Aorta (tissue), 5 donors: ENCODE results near the gene KIAA1217. TPM values are rescaled to one million over a fixed set of nuclear protein-coding genes. Genes with fewer than 3 reads are reported as not detected.
"Not testable (repeated sequence)": the region's sequence is repeated elsewhere in the genome, so short reads cannot be mapped to it uniquely, and the experiment has no call there.

Experiments used
- ATAC-seq: fragments of 200-7000 bp; cut with Tn5 transposase; one replicate; pipeline ENCODE4 v1.9.1; 2022; ENCODE audit warnings: moderate library complexity; ENCODE audit not compliant: low FRiP score
- DNase-seq, 2 donors: peaks; one replicate each; pipeline ENCODE4 v3.0.0-alpha.2; 2020
- H3K27ac ChIP-seq, 2 donors: one replicate each; pipeline ENCODE4 v1.5.1; 2013; ENCODE audit warnings: low read length in 2 of 2, mild to moderate bottlenecking in 2 of 2, moderate library complexity in 2 of 2, control low read depth in 1 of 2, inconsistent platforms in 1 of 2, low read depth in 1 of 2
- H3K27me3 ChIP-seq, 2 donors: one replicate each; pipeline ENCODE4 v1.6.1; 2013; ENCODE audit warnings: control low read depth in 1 of 2, low read length in 1 of 2, mild to moderate bottlenecking in 1 of 2, moderate library complexity in 1 of 2; ENCODE audit not compliant: insufficient read depth in 2 of 2, control insufficient read depth in 1 of 2
- H3K36me3 ChIP-seq, 2 donors: one replicate each; pipeline ENCODE4 v1.6.1; 2013; ENCODE audit warnings: control low read depth in 1 of 2, low read length in 1 of 2, mild to moderate bottlenecking in 1 of 2; ENCODE audit not compliant: insufficient read depth in 2 of 2, control insufficient read depth in 1 of 2
- H3K4me1 ChIP-seq, 2 donors: one replicate each; pipeline ENCODE4 v1.6.1; 2013; ENCODE audit warnings: low read length in 2 of 2, control low read depth in 1 of 2, mild to moderate bottlenecking in 1 of 2, moderate library complexity in 1 of 2; ENCODE audit not compliant: insufficient read depth in 2 of 2, control insufficient read depth in 1 of 2
- H3K4me3 ChIP-seq, 2 donors: one replicate each; pipeline ENCODE4 v1.5.1; 2013; ENCODE audit warnings: low read length in 2 of 2, control low read depth in 1 of 2, mild to moderate bottlenecking in 1 of 2
- H3K9me3 ChIP-seq: one replicate; pipeline ENCODE4 v1.6.1; 2013; ENCODE audit warnings: mild to moderate bottlenecking, low read length; ENCODE audit not compliant: control insufficient read depth
- WGBS, 2 donors: extraction: QIAGEN DNeasy Blood & Tissue Kit; methylation state at CpG; one replicate each; pipeline ENCODE4 v1.1.7; 2013; 5-methylcytosine and 5-hydroxymethylcytosine counted together
- intact Hi-C, 2 donors: fragments of 100-400 bp; cut with DNase I; formaldehyde crosslinking; loops; one replicate each; pipeline versions ENCODE4 v1.14.2 to v1.15.0; 2022
- polyA plus RNA-seq, 2 donors: library from polyadenylated mRNA; stranded (reverse); fragments of 200-250 nt; gene quantifications; one replicate each; pipeline ENCODE4 v1.2.3, GENCODE V29; 2013
- total RNA-seq, 2 donors: library from RNA; stranded (reverse); fragmentation: NEBNext Ultra II Directional; extraction: Animal tissue kit (Norgen Biotek cat#: 25700); gene quantifications; one replicate each; pipeline ENCODE4 v1.2.1, GENCODE V29; 2021
- donor health status: healthy with polysubstance abuse.
- donor health status: Bipolar disorder and iron deficiency.
- donor health status: DM: no; HTN: no; CAD: no.
- donor health status: DM: no; HTN: no; CAD: no.
- donor health status: DM: yes; HTN: yes; CAD: no.

KIAA1217 gene
- total and polyA plus RNA-seq, 4 donors: 2.5 to 18.3 (median 11.1) TPM

GRCh38 chr10:24315211-24315610 lies 106.3 kb downstream of the KIAA1217 start:
- Histone ChIP-seq H3K27ac (no peak overlapping the region), H3K4me3 (no peak overlapping the region), H3K9me3 (no peaks in the 10 kb centered on the region), H3K4me1 (no peaks in the 10 kb centered on the region), H3K36me3 (no peaks in the 10 kb centered on the region), H3K27me3 (no peaks in the 10 kb centered on the region)
- intact Hi-C loops: no loop called here
- no peak for DNase-seq
- no peak for ATAC-seq
- 87 to 88% methylated on average over 7 of the region's 7 CpGs for WGBS, 2 donors

DNA sequence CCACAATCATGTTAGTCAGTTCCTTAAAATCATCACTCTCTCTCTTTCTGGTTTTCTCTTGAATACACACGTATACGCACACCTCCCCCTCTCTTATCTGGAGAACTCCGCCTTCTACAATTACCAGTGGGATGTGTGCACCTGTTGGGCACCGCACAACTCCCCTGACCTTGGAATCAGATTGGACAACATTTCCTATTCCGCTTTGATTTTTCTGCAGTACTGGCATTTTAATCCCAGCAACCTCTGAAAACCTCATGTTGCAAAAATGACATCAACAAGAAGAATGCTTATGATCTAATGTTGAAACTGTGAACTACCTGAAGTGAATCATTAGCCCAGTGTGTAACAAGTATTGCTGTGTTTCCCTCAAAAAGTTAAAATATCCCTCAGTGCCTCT lies 109.6 kb downstream of the KIAA1217 start:
- no peaks in the 10 kb centered on the region for H3K4me1 ChIP-seq
- H3K9me3 ChIP-seq: no peaks in the 10 kb centered on the region
- ATAC-seq (no peak), DNase-seq (no peak)
- WGBS, 2 donors: 95 to 98% methylated on average over 5 of the region's 5 CpGs
- no peaks in the 10 kb centered on the region for H3K36me3 ChIP-seq
- intact Hi-C loops: no loop called here
- H3K4me3 ChIP-seq: no peak overlapping the region
- no peak overlapping the region for H3K27ac ChIP-seq
- H3K27me3 ChIP-seq: no peaks in the 10 kb centered on the region

DNA sequence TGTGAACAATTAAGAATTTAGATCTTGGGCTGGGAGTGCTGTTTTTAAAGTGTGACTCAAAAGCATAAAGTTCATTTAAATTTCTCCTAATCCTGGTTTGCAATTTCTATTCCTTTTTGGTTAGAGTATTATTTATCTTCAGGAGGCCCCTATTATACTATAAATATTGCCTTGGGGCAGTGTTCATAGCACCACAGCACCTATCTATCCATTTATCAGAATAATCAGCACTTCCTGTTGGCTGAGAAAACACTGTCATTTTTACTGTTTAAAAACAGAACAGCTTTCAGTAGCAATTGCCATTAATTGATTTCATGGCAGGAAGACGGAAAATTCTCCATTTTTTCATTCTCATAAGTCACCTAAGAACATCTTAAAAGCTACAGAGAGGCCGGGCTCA lies 111.4 kb downstream of the KIAA1217 start:
- H3K4me3 ChIP-seq: no peak overlapping the region
- 86 to 89% methylated on average over 2 of the region's 2 CpGs for WGBS, 2 donors
- no peaks in the 10 kb centered on the region for H3K27me3 ChIP-seq
- no peaks in the 10 kb centered on the region for H3K9me3 ChIP-seq
- no peaks in the 10 kb centered on the region for H3K36me3 ChIP-seq
- ATAC-seq (no peak), DNase-seq (no peak)
- H3K4me1 ChIP-seq: no peaks in the 10 kb centered on the region
- no peak overlapping the region for H3K27ac ChIP-seq
- intact Hi-C loops: no loop called here

- no peak overlapping the region for H3K4me3 ChIP-seq
- H3K27ac ChIP-seq: no peak overlapping the region
- 43 to 49% methylated on average over 3 of the region's 3 CpGs for WGBS, 2 donors
- ATAC-seq (no peak), DNase-seq (no peak)
- no peaks in the 10 kb centered on the region for H3K4me1 ChIP-seq
- no peaks in the 10 kb centered on the region for H3K27me3 ChIP-seq
- intact Hi-C loops: no loop called here
- no peaks in the 10 kb centered on the region for H3K36me3 ChIP-seq
- no peaks in the 10 kb centered on the region for H3K9me3 ChIP-seq
Measured at GRCh38 chr10:24324651-24325050, 115.7 kb downstream of the KIAA1217 start.

- no peak for ATAC-seq
Measured at GRCh38 chr10:24331457-24331856, 122.5 kb downstream of the KIAA1217 start.

DNA sequence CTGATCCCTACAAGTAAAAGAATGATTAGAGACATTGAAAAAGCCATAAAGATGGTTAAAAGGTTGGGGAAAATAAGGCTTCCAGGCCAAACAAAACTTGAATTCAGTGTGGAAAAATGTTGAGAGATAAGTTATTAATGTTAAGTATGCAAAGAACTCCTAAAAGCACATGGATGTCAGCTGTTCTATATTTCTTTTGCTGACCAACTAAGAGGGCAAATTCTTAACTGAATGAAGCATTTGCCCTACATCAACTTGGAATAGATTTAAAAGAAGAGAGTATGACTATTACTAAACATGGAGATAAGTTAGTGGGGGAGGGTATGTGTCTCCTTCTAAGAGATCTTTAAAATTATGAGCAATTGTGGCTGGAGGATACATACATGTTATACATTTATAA lies 124.8 kb downstream of the KIAA1217 start:
- peaks cover 3 to 9% of the 10 kb centered on the region in 2 donors for H3K4me1 ChIP-seq
- no peak for DNase-seq
- H3K9me3 ChIP-seq: no peaks in the 10 kb centered on the region
- intact Hi-C loops: no loop called here
- H3K27me3 ChIP-seq: no peaks in the 10 kb centered on the region
- peak overlapping the region in 1 of 2 donors; percentile 25 for H3K27ac ChIP-seq
- no peak overlapping the region for H3K4me3 ChIP-seq
- H3K36me3 ChIP-seq: no peaks in the 10 kb centered on the region
- no peak for ATAC-seq

More at GRCh38 chr10:24331457-24331856, 122.5 kb downstream of the KIAA1217 start:
- H3K4me3 ChIP-seq: no peak overlapping the region
- no peak overlapping the region for H3K27ac ChIP-seq
- no peak for DNase-seq
- H3K9me3 ChIP-seq: no peaks in the 10 kb centered on the region
- 62 to 63% methylated on average over 5 of the region's 5 CpGs for WGBS, 2 donors
- H3K27me3 ChIP-seq: no peaks in the 10 kb centered on the region
- H3K4me1 ChIP-seq: peaks cover 3 to 5% of the 10 kb centered on the region in 2 donors
- intact Hi-C loops: no loop called here
- no peaks in the 10 kb centered on the region for H3K36me3 ChIP-seq

GRCh38 chr10:24334279-24334939 lies 125.5 kb downstream of the KIAA1217 start:
- Histone ChIP-seq H3K9me3 (no peaks in the 10 kb centered on the region), H3K27ac (peak overlapping the region in 1 of 2 donors; percentile 68), H3K4me3 (no peak overlapping the region), H3K4me1 (peaks cover 3 to 9% of the 10 kb centered on the region in 2 donors), H3K36me3 (no peaks in the 10 kb centered on the region), H3K27me3 (no peaks in the 10 kb centered on the region)
- no peak for ATAC-seq
- no peak for DNase-seq
- 7 to 23% methylated on average over 1 of the region's 1 CpG for WGBS, 2 donors
- intact Hi-C loops: no loop called here

DNA sequence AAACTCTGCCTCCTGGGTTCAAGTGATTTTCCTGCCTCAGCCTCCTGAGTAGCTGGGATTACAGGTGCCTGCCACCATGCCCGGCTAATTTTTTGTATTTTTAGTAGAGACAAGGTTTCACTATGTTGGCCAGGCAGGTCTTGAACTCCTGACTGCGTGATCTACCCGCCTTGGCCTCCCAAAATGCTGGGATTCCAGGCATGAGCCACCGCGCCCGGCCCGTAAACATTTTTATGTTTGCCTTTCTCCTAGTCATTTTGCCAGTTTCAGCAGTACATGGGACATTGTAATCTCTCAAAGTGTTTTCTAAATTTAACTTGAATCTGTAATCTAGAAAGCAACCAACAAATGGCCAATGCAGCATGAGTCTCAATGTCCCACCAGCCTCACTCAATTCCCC lies 128.8 kb downstream of the KIAA1217 start:
- ATAC-seq, intact Hi-C loops: not testable (repeated sequence)
- 32 to 36% methylated on average over 7 of the region's 7 CpGs for WGBS, 2 donors

GRCh38 chr10:24339387-24339786 lies 130.4 kb downstream of the KIAA1217 start:
- DNase-seq: no peak
- ATAC-seq: no peak
- Histone ChIP-seq H3K4me3 (no peak overlapping the region), H3K27me3 (no peaks in the 10 kb centered on the region), H3K36me3 (no peaks in the 10 kb centered on the region), H3K27ac (no peak overlapping the region), H3K9me3 (no peaks in the 10 kb centered on the region), H3K4me1 (peaks cover 0 to 4% of the 10 kb centered on the region in 2 donors)
- 96 to 100% methylated on average over 1 of the region's 1 CpG for WGBS, 2 donors
- intact Hi-C loops: no loop called here

More for the DNA sequence above, 128.8 kb downstream of the KIAA1217 start:
- DNase-seq, H3K36me3 ChIP-seq, H3K27me3 ChIP-seq, H3K9me3 ChIP-seq, H3K4me3 ChIP-seq, H3K4me1 ChIP-seq: not testable (repeated sequence)
- peak overlapping the region in 1 of 2 donors; percentile 57 for H3K27ac ChIP-seq
